Stimulated activated CD4-positive, alpha-beta T cell treated with anti-CD3 and anti-CD28 coated beads, Interleukin-4, amount 100 ng/mL, for 48 hours (primary cell): ENCODE results near the gene RPS14.

Experiments
- DNase-seq, 2 donors: peaks; one replicate each; pipeline ENCODE4 v3.0.0-alpha.2; 2020; ENCODE audit warnings: low read depth in 2 of 2

The RPS14 gene

GRCh38 chr5:150449517-150450339 is at the start of gene RPS14:
Gene RPS14 (minus strand): TSS chr5:150449739. CDS start chr5:150447733, 2,006 bp downstream.
- peak; percentile 92 to 96 for DNase-seq

GRCh38 chr5:150498971-150499370 is 49.4 kb upstream of the RPS14 start:
- DNase-seq, result no peak

GRCh38 chr5:150498501-150498900 is 49.0 kb upstream of the RPS14 start:
- no peak for DNase-seq

- no peak for DNase-seq
Observed at GRCh38 chr5:150497989-150498317, 48.4 kb upstream of the RPS14 start.

- no peak for DNase-seq
Observed at GRCh38 chr5:150497274-150497988, 47.9 kb upstream of the RPS14 start.

GRCh38 chr5:150496534-150496933 is 47.0 kb upstream of the RPS14 start:
- DNase-seq, result no peak

GRCh38 chr5:150496098-150496497 is 46.6 kb upstream of the RPS14 start:
- DNase-seq, result no peak

GRCh38 chr5:150492621-150493020 is 43.1 kb upstream of the RPS14 start:
- DNase-seq, result no peak

GRCh38 chr5:150491876-150492275 is 42.3 kb upstream of the RPS14 start:
- DNase-seq, result no peak

- DNase-seq, result no peak
Observed at GRCh38 chr5:150490754-150491153, 41.2 kb upstream of the RPS14 start.

- no peak for DNase-seq
Observed at GRCh38 chr5:150490296-150490669, 40.7 kb upstream of the RPS14 start.

- DNase-seq, result no peak
Observed at GRCh38 chr5:150489360-150490295, 40.1 kb upstream of the RPS14 start.

GRCh38 chr5:150488519-150489359 is 39.2 kb upstream of the RPS14 start:
- no peak for DNase-seq

- no peak for DNase-seq
Observed at GRCh38 chr5:150487199-150488061, 37.9 kb upstream of the RPS14 start.

GRCh38 chr5:150486402-150487198 is 37.1 kb upstream of the RPS14 start:
- DNase-seq, result peak; percentile 20 to 24

GRCh38 chr5:150485693-150486401 is 36.3 kb upstream of the RPS14 start:
- DNase-seq, result peak; percentile 23 to 24

- DNase-seq, result no peak
Observed at GRCh38 chr5:150484964-150485692, 35.6 kb upstream of the RPS14 start.

- DNase-seq, result no peak
Observed at GRCh38 chr5:150481972-150482406, 32.5 kb upstream of the RPS14 start.
